Eye (tissue), 1 donor: Measurements from ENCODE around the gene ZNF181.

Source experiments
- DNase-seq: peaks from one replicate; pipeline ENCODE4 v3.0.0-alpha.2; 2015

ZNF181 gene

DNA sequence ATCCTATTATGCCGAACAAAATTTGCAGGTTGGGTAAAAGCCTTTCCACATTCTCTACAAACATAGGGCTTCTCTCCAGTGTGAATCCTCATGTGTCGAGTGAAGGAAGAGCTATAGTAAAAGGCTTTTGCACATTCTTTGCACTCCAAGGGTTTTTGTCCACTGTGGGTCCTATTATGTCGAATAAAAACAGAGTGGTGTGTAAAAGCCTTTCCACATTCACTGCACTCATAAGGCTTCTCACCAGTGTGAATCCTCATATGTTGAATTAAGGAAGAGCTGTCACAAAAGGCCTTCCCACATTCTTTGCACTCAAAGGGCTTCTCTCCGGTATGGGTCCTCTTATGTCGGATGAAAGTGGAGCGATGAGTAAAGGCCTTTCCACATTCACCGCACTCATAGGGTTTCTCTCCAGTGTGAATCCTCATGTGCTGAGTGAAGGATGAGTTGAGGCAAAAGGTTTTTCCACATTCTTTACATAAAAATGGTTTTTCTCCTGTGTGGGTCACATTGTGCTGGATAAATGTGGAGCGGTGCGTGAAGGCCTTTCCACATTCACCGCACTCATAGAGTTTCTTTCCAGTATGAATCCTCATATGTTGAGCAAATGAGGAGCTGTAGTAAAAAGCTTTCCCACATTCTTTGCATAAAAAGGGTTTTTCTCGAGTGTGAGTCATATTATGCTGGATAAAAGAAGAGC, 25.3 kb downstream of the ZNF181 start:
- no peak for DNase-seq

DNA sequence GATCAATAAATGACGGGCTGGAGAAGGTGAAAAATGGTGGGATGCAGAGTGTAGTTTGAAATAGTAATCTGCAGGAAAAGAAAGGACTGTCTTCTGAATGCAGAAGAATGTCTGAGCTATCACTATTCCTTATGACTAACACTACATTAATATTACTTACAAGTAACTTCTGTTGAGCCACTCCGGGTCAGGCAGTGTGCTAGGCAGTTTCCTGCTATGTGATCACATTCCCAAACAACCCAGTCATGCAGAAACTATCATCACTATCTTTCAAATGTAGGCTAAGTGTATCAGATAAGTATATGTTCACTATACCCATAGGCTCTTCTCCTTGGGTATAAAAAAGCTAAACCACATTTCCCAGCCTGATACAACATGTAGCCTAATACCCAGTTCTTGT, 32.3 kb downstream of the ZNF181 start:
- DNase-seq = no peak

DNA sequence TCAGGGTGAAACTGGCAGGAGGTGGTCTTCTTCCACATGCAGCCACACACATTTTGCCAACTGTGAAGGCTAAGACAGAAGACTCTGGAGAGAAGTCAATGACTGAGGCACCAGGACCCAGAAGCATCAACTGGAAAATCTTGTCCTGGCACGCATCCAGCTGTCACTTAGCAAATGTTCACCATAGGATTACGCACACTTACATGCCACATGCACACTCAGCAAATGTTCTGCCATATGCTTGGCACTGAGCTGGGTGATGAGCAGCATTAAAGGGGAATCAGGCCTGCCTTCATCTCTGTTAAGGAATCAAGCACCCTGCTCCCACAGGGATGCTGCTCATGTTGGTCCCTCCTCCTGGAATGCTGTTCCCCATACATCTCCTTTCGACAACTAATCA, 33.9 kb downstream of the ZNF181 start:
- no peak for DNase-seq

DNA sequence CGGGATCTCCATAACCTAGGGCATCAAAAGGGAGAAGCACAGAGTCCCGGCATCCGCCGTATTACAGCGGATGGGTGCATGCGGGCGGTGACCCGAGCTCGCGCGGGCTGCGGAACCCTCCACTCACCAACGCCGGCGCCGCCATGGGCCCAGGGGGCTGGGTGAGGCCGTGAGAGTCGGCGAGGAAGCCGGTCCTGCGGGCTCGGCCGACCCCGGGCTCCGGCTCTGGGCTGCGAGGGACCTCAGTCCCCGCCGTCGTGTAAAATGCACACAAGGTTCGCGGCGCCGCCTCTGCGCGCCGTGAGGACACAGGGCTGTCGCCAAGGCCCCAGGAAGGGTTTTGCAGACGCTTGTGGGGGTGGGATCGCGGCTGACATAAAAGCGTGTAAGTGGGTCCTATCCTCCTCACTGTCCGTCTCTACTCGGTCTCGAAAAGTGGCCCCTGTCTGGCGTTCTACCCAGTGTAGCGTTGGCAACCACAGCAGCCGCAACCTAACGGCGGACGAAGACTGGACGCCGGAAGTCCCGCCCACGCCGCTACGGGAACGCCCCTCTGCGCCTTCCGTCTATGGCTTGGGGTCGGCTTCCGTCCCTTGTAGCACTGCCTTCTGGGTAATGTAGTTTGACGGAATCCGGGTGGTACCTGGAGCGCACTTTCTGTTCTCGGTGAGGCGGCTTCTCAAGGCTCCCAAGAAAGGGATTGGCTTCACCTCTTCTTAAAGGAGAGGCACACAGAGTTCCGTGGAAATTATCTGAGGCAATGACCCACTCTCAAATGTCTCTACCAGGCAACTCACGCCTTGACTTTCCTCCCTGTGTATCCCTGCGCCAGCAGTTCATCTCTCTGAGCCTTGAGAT, 38.9 kb downstream of the ZNF181 start, which contains the start of gene ZNF599:
Gene ZNF599, minus strand, starts transcription at position 519 of the 858 bp plus-strand sequence. Its CDS starts 374 bp downstream, at position 145.
- peak; percentile 97 for DNase-seq

DNA sequence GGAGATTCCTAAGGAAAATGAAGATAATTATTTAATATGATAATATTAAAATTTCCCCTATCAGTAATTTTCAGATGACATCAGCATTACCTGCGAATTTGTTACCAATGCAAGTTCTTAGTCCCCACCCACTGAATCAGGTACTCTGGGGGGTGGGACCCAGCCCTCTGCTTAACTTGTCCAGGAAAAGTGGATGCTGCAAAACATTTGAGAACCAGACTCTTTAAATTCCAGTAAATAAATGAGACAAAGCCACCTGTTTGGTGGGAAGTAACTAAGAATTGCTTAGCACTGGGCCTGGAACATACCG, 39.5 kb downstream of the ZNF181 start:
- no peak for DNase-seq

DNA sequence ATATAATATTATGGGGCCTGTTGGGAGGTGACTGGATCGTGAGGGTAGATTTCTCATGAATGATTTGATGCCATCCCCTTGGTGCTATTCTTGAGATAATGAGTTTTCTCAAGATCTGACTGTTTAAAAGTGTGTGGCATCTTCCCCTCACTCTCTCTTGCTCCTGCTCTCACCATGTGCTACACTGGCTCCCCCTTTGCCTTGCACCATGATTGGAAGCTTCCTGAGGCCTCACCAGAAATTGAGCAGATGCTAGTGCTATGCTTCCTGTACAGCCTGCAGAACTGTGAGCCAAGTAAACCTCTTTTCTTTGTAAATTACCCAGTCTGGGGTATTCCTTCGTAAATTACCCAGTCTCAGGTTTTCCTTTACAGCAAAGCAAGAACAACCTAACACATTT, 40.8 kb downstream of the ZNF181 start:
- no peak for DNase-seq

DNA sequence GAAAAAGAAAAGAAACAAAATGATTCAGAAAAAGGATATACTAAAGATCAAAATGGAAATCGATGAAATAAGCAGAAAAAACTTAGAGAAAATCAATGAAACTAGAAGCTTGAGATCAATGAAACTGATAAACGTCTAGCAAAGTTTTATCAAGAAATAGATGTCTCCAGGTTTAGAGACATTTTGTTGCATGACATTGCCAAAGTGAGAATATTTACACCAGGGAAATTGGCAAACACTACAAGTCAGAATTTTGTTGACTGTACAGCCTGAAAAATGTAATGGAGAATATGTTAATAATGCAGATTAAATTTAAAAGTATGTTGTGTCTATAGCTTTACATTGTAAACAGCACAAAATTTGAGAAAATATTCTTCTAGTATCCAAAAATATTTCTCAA, 44.3 kb downstream of the ZNF181 start:
- no peak for DNase-seq

DNA sequence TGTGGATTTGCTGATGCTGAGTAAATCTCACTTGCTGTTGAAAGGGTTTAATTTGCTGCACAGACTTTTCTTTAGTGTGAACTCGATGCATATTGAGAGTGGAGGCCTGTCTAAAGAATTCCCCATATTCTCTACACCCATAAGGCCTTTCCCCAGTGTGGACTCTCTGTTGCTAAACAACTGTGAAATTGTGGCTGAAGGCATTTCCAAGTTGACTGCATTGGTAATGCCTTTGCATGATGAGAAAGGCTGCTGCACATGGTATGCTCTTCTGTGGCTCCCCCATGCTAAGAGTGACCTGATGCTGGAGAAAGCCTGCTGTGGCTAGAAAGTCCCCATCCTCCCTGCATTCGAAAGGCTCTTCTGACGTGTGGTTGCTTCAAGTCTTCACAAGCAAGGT, 45.6 kb downstream of the ZNF181 start:
- no peak for DNase-seq

DNA sequence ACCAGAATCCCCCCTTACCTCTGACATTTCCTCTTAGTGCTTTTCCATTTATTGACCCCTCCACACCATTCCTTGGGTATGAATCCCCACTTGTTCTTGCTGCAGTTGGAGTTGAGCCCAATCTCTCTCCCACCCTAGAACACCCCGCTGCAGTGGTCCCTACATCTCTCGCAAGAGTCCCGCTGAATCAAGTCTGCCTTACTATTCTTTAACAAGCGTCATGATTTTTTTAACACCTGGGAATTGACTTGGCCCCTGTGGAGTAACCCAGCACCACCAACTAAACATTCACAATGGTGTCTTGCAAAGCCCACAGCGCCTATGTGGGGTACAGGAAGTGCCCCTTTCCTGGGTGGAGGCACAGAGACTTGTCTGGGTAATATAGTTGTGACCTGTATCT, 52.2 kb downstream of the ZNF181 start:
- DNase-seq = no peak

DNA sequence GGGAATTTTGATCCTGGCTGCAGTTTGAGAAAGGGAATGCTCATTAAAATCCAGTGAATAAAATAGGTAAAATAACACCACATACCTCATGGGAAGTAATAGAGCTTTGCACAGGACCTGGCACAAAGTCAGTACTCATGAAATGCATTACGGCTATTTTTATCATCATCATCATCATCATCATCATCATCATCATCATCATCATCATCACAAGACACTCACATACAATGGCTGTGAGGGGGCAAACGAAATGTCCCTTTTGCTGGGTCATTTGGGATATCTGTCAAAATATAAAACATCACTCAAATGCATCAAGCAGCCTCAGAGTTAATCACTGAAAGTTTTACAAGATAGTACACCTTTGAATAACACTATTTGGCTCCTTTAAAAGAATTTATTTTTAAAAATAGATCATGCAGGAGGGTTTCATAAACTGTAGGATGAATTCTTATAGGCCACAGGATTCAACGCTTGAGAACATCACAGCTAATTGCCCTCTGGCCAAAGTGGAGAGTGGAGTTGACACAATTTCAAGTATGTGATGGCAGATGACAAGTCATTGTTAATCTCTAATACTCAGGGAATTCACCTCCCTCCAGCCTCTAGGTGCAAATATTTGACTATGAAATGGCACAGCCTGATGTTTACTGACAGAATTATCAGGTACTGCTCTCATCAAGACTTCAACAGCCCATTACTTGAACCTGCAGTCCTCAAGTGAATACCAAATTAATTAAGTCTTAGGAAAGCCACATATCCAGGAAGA, 53.2 kb downstream of the ZNF181 start:
- no peak for DNase-seq

DNA sequence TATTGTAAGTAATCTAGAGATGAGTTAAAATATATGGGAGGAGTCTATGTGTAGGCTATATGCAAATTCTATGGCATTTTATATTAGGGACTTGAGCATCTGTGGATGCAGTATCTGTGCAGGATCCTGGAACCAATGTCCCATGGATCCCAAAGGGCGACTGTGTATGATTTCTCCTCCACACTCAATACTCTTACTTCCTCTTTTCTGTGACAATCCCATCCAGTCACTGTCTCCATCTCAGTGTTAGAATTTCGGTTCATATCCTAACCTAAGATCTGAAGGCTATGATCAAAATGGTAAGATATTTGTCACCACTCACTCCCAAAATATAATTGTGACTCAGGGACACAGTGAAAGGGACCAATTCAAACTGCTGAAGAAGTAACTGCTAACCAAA, 54.0 kb downstream of the ZNF181 start:
- DNase-seq = no peak

DNA sequence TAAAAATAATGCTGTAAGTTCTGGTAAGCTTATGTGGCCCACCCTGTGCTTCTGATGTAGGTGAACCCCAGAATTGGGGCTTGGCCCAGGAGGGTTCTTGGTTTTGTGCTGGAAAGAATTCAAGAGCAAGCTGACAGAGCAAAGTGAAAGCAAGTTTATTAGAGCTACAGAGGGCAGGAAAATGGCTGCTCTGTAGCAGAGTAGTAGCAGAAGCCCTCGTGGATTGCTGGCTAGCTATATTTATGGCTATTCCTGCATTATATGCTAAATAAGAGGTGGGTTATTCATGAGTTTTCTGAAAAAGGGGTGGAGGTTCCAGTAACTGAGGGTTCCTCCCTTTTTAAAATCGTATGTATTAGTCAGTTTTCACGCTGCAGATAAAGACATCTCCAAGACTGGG, 59.5 kb downstream of the ZNF181 start:
- no peak for DNase-seq

DNA sequence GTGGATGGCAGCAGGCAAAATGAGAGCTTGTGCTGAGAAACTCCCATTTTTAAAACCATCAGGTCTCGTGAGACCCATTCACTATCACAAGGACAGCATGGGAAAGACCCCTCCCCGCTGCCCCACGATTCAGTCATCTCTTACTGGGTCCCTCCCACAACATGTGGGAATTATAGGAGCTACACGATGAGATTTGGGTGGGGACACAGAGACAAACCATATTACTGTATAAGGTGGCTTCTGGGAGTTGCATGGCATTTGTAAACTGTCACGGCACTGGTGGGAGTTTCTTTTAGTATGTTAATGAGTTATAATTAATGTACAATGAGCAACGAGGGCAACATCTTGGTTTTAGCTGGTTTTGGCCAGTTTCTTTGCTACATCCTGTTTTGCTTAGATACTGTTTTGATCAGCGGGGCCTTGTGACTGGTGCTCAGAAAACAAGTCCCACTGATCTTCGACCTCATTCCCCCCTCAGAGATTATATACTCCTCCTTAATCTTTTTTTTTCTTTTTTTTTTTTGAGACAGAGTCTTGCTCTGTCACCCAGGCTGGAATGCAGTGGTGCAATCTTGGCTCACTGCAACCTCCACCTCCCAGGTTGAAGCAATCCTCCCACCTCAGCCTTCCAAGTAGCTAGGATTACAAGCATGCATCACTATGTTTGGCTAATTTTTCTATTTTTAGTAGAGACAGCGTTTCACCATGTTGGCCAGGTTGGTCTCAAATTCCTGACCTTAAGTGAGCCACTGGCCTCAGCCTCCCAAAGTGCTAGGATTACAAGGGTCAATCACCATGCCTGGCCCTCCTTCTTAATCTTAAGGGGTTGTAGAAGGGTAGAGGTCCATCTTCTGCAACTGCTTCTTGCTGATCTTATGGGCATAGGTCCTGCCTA, 60.3 kb downstream of the ZNF181 start:
- no peak for DNase-seq
